HS-27A (cell line): ENCODE results near the gene TTR.
A peak's percentile ranks its signal among the peaks of the same experiment; 100 is the strongest.

Experiments
- DNase-seq: peaks from one replicate; pipeline ENCODE4 v3.0.0-alpha.2; 2012; ENCODE audit warnings: low read depth, missing footprints

The TTR gene

GRCh38 chr18:31591628-31592027 is at the start of gene TTR:
TSS of gene TTR (plus strand) at chr18:31591877. CDS start at chr18:31591903, 26 bp downstream.
- DNase-seq: no peak

GRCh38 chr18:31546476-31546875 is 45.2 kb upstream of the TTR start:
- no peak for DNase-seq

- DNase-seq: no peak
Observed at GRCh38 chr18:31548853-31549252, 42.8 kb upstream of the TTR start.

- no peak for DNase-seq
Observed at GRCh38 chr18:31549416-31549815, 42.3 kb upstream of the TTR start.

- DNase-seq: no peak
Observed at GRCh38 chr18:31551883-31552282, 39.8 kb upstream of the TTR start.

- no peak for DNase-seq
Observed at GRCh38 chr18:31553800-31554199, 37.9 kb upstream of the TTR start.

- DNase-seq: no peak
Observed at GRCh38 chr18:31554776-31555175, 36.9 kb upstream of the TTR start.

GRCh38 chr18:31555971-31556747 is 35.5 kb upstream of the TTR start:
- peak; percentile 27 for DNase-seq

- no peak for DNase-seq
Observed at GRCh38 chr18:31557446-31557845, 34.2 kb upstream of the TTR start.

GRCh38 chr18:31558567-31558966 is 33.1 kb upstream of the TTR start:
- no peak for DNase-seq

- no peak for DNase-seq
Observed at GRCh38 chr18:31562726-31563125, 29.0 kb upstream of the TTR start.

GRCh38 chr18:31563778-31564177 is 27.9 kb upstream of the TTR start:
- DNase-seq: no peak

- DNase-seq: no peak
Observed at GRCh38 chr18:31565345-31565744, 26.3 kb upstream of the TTR start.

GRCh38 chr18:31565782-31566512 is 25.7 kb upstream of the TTR start:
- no peak for DNase-seq

- no peak for DNase-seq
Observed at GRCh38 chr18:31566576-31567306, 24.9 kb upstream of the TTR start.

- DNase-seq: no peak
Observed at GRCh38 chr18:31572368-31572767, 19.3 kb upstream of the TTR start.

- DNase-seq: no peak
Observed at GRCh38 chr18:31573051-31573450, 18.6 kb upstream of the TTR start.

- DNase-seq: no peak
Observed at GRCh38 chr18:31574359-31574758, 17.3 kb upstream of the TTR start.

GRCh38 chr18:31575515-31576257 is 16.0 kb upstream of the TTR start:
- no peak for DNase-seq

GRCh38 chr18:31576670-31577069 is 15.0 kb upstream of the TTR start:
- DNase-seq: no peak

- DNase-seq: no peak
Observed at GRCh38 chr18:31577195-31577594, 14.5 kb upstream of the TTR start.

GRCh38 chr18:31578126-31578525 is 13.6 kb upstream of the TTR start:
- no peak for DNase-seq
